A549 (cell line): ENCODE results near the gene CDC14B. TPM values are rescaled to one million over a fixed set of nuclear protein-coding genes. Genes with fewer than 3 reads are reported as not detected.

Experiments
- ATAC-seq, 2 experiments: fragments of 200-7000 bp in 1 of 2; fragments of >200 bp in 1 of 2; cut with Nextera tagmentation in 1 of 2; cut with Tn5 transposase in 1 of 2; 3 replicates each; pipeline versions ENCODE4 v1.8.0 to v1.9.1; 2018 to 2020; ENCODE audit warnings: mild to moderate bottlenecking in 1 of 2, moderate library complexity in 1 of 2
- CTCF ChIA-PET: fragments of 300-600 bp; sonication (Branson Sonifier 250); formaldehyde crosslinking; extraction: SDS; loops from one replicate; lab custom pipeline; 2021; ENCODE audit warnings: antibody characterized with exemption, inconsistent platforms; lab: Yijun Ruan, JAX
- POLR2A ChIA-PET: fragments of 350-600 bp; formaldehyde crosslinking; extraction: SDS; loops from one replicate; lab custom pipeline; 2021; ENCODE audit warnings: antibody characterized with exemption, inconsistent platforms; lab: Yijun Ruan, JAX
- DNase-seq, 2 experiments: peaks; one replicate each; pipeline versions ENCODE4 v3.0.0 to v3.0.0-alpha.2; 2011 to 2016; ENCODE audit warnings: low read depth in 1 of 2, low spot score in 1 of 2
- FAIRE-seq: peaks from 2 replicates; lab custom pipeline; 2011; peaks lifted over from hg19 to GRCh38; lab: Jason Lieb, UNC
- H3K27ac ChIP-seq, 2 experiments: fragments of >200 bp; sonication (Bioruptor Twin); formaldehyde crosslinking; 3 replicates each; pipeline ENCODE4 v1.5.1; 2016 to 2017
- H3K4me1 ChIP-seq: fragments of >200 bp; sonication (Bioruptor Twin); formaldehyde crosslinking; 3 replicates; pipeline ENCODE4 v1.6.1; 2016
- H3K4me2 ChIP-seq: fragments of >200 bp; sonication (Bioruptor Twin); formaldehyde crosslinking; 3 replicates; pipeline ENCODE4 v1.6.1; 2016
- H3K4me3 ChIP-seq: fragments of >200 bp; sonication (Bioruptor Twin); formaldehyde crosslinking; 3 replicates; pipeline ENCODE4 v1.5.1; 2016
- H3K9me3 ChIP-seq: fragments of >200 bp; sonication (Bioruptor Twin); formaldehyde crosslinking; 3 replicates; pipeline ENCODE4 v1.6.1; 2016
- BCL3 ChIP-seq: fragments of >200 bp; sonication (Bioruptor Twin); formaldehyde crosslinking; IDR thresholded peaks from 3 replicates; pipeline ENCODE4 v1.6.1; 2016
- CHD2 ChIP-seq: fragments of 150-350 bp; IDR thresholded peaks from 2 replicates; pipeline ENCODE4 v1.6.1; 2014; ENCODE audit warnings: low read length; ENCODE audit not compliant: partially characterized antibody
- CHD4 ChIP-seq: fragments of 200-600 bp; sonication (generic); IDR thresholded peaks from 2 replicates; pipeline ENCODE4 v1.6.1; 2016; ENCODE audit warnings: antibody characterized with exemption, mild to moderate bottlenecking, borderline replicate concordance
- E2F6 ChIP-seq: IDR thresholded peaks from 2 replicates; pipeline ENCODE4 v1.6.1; 2012; ENCODE audit warnings: low read depth, borderline replicate concordance
- FOXS1 ChIP-seq: fragments of 250-450 bp; sonication (Bioruptor Pico); IDR thresholded peaks from 2 replicates; pipeline ENCODE4 v1.5.0; 2020; ENCODE audit warnings: mild to moderate bottlenecking, moderate library complexity
- HMGXB4 ChIP-seq: fragments of 250-450 bp; sonication (Bioruptor Pico); IDR thresholded peaks from 2 replicates; pipeline ENCODE4 v1.5.0; 2021; ENCODE audit warnings: mild to moderate bottlenecking, moderate library complexity, borderline replicate concordance
- JUN ChIP-seq, 2 experiments: fragments of >200 bp; sonication (Bioruptor Twin); formaldehyde crosslinking; IDR thresholded peaks; 2 replicates in 1 of 2; 3 replicates in 1 of 2; pipeline ENCODE4 v1.6.1; 2016 to 2017
- JUNB ChIP-seq: fragments of >200 bp; sonication (Bioruptor Twin); formaldehyde crosslinking; IDR thresholded peaks from 2 replicates; pipeline ENCODE4 v1.6.1; 2016
- MAX ChIP-seq: IDR thresholded peaks from 2 replicates; pipeline ENCODE4 v1.6.1; 2012
- MYC ChIP-seq: IDR thresholded peaks from 2 replicates; pipeline ENCODE4 v1.6.1; 2012; ENCODE audit warnings: mild to moderate bottlenecking, inconsistent platforms, low read length, improper control_type of control experiment, borderline replicate concordance
- NPAS2 ChIP-seq: fragments of 250-450 bp; sonication (Bioruptor Pico); IDR thresholded peaks from 2 replicates; pipeline ENCODE4 v1.8.0; 2022; ENCODE audit warnings: mild to moderate bottlenecking, moderate library complexity, borderline replicate concordance
- PBX3 ChIP-seq: IDR thresholded peaks from 2 replicates; pipeline ENCODE4 v1.6.1; 2012
- POLR2A ChIP-seq: IDR thresholded peaks from 2 replicates; pipeline ENCODE4 v1.6.1; 2012; ENCODE audit warnings: mild to moderate bottlenecking, low read length
- RARB ChIP-seq: fragments of 250-450 bp; sonication (Bioruptor Pico); IDR thresholded peaks from 2 replicates; pipeline ENCODE4 v1.8.0; 2021; ENCODE audit warnings: mild to moderate bottlenecking, moderate library complexity
- REST ChIP-seq: fragments of 200-600 bp; sonication (generic); IDR thresholded peaks from 2 replicates; pipeline ENCODE4 v1.6.1; 2016; ENCODE audit warnings: antibody characterized with exemption, mild to moderate bottlenecking, moderate library complexity
- RFX5 ChIP-seq: fragments of 450-650 bp; IDR thresholded peaks from 2 replicates; pipeline ENCODE4 v1.7.1; 2014; ENCODE audit warnings: antibody characterized with exemption, mild to moderate bottlenecking, moderate library complexity
- TFCP2L1 ChIP-seq: fragments of 250-450 bp; sonication (Bioruptor Pico); IDR thresholded peaks from 2 replicates; pipeline ENCODE4 v1.5.0; 2021; ENCODE audit warnings: mild to moderate bottlenecking
- WGBS: methylation state at CpG from one replicate; pipeline ENCODE4 v1.1.6; 2017; ENCODE audit errors: missing lambda C conversion rate; 5-methylcytosine and 5-hydroxymethylcytosine counted together
- polyA plus RNA-seq, 4 experiments: library from polyadenylated mRNA; depleted of rRNA in 3 of 4; stranded (reverse); fragments of >200 nt; fragmentation: RNase III in 1 of 4; extraction: RNeasy Plus Mini Kit Qiagen cat#74134 plus additional on column Dnase treatment in 1 of 4; gene quantifications; 2 replicates in 3 of 4; 3 replicates in 1 of 4; pipeline ENCODE4 v1.2.3, GENCODE V29; 2011 to 2017

The CDC14B gene
- polyA plus RNA-seq, 2 of the 4 experiments (the other 2 are of a cell fraction), result 9.9 to 17.3 TPM

- H3K4me2 ChIP-seq, result peak within 1 kb of the TSS; percentile 78
- H3K4me1 ChIP-seq, result peaks cover 7% of the 10 kb centered on the region; the same call in 1 of the 3 replicates
- no peak for FAIRE-seq
- peak; percentile 82 to 84 for ATAC-seq
- peak within 1 kb of the TSS; percentile 83 to 93 for H3K27ac ChIP-seq
- no peak for TF ChIP-seq REST
- peak; percentile 43 for TF ChIP-seq POLR2A
- peak; percentile 9 to 17; a peak in 2 of 5 replicates for TF ChIP-seq JUN (IDR thresholded peaks at IDR 0.05)
- TF ChIP-seq CHD4, result no peak
- no peak for TF ChIP-seq MYC
- no peak for TF ChIP-seq PBX3
- TF ChIP-seq JUNB, result no peak
- TF ChIP-seq BCL3, result 0 out of 3 replicates have a peak, but pooled peaks have one; percentile 45
- TF ChIP-seq RARB (CRISPR knock-in tag), result no peak
- TF ChIP-seq CHD2, result no peak
- no peak for TF ChIP-seq FOXS1
- TF ChIP-seq HMGXB4 (CRISPR knock-in tag), result no peak
- no peak; the same call in 1 of the 2 replicates for TF ChIP-seq E2F6
- no peak for TF ChIP-seq RFX5
- 0 out of 2 replicates have a peak, but pooled peaks have one; percentile 37 for TF ChIP-seq TFCP2L1 (CRISPR knock-in tag)
- TF ChIP-seq NPAS2 (CRISPR knock-in tag), result no peak
- TF ChIP-seq MAX, result peak; percentile 46
- TF ChIP-seq, all 56 proteins: peak for 5
- H3K9me3 ChIP-seq, result no peaks in the 10 kb centered on the region
- peak; percentile 55 to 77 for DNase-seq
- 7% methylated on average over 22 of the region's 57 CpGs for WGBS
- H3K4me3 ChIP-seq, result peak within 1 kb of the TSS; percentile 64
- ChIA-PET CTCF (interaction anchor here (0.9 to 1.4 kb wide), 3 partner anchors 13 to 229 kb away, joined by 3 to 4 read pairs (median 3); no protein-coding TSS in a partner anchor), POLR2A (interaction anchor here (0.5 kb wide), 2 partner anchors 296 to 1807 kb away, joined by 3 to 4 read pairs; no protein-coding TSS in a partner anchor)
These were observed 35.7 kb upstream of the CDC14B start, which contains the start of gene PRXL2C for GRCh38 chr9:96655198-96655851. TSS of gene PRXL2C (minus strand) at chr9:96655317. CDS start at chr9:96655281, 36 bp downstream.
